Mucosa of rectum (tissue), 2 donors: Measurements from ENCODE around the gene VDR.
"Not testable (repeated sequence)": the region's sequence is repeated elsewhere in the genome, so short reads cannot be mapped to it uniquely, and the experiment has no call there.

Experiments used
- H3K27ac ChIP-seq, 2 donors: one replicate each; pipeline ENCODE4 v1.7.0; 2013; ENCODE audit warnings: inconsistent platforms in 2 of 2, low read depth in 2 of 2, low read length in 2 of 2
- H3K27me3 ChIP-seq, 2 donors: one replicate each; pipeline ENCODE4 v1.7.0; 2013; ENCODE audit warnings: low read length in 2 of 2; ENCODE audit not compliant: control insufficient read depth in 2 of 2, insufficient read depth in 2 of 2
- H3K36me3 ChIP-seq, 2 donors: one replicate each; pipeline ENCODE4 v1.7.0; 2013; ENCODE audit warnings: low read length in 2 of 2; ENCODE audit not compliant: control insufficient read depth in 2 of 2, insufficient read depth in 2 of 2
- H3K4me1 ChIP-seq, 2 donors: one replicate each; pipeline ENCODE4 v1.7.0; 2013; ENCODE audit warnings: low read length in 2 of 2, mild to moderate bottlenecking in 1 of 2; ENCODE audit not compliant: control insufficient read depth in 2 of 2, insufficient read depth in 2 of 2
- H3K4me3 ChIP-seq, 2 donors: one replicate each; pipeline ENCODE4 v1.7.0; 2013; ENCODE audit warnings: low read length in 2 of 2
- H3K9ac ChIP-seq, 2 donors: one replicate each; pipeline ENCODE4 v1.7.0; 2013; ENCODE audit warnings: low read length in 2 of 2, low read depth in 1 of 2, mild to moderate bottlenecking in 1 of 2
- H3K9me3 ChIP-seq, 2 donors: one replicate each; pipeline ENCODE4 v1.7.0; 2013; ENCODE audit warnings: low read length in 2 of 2; ENCODE audit not compliant: control insufficient read depth in 2 of 2
- donor health status: healthy.
- donor health status: Normal muscosa, but diverticular disease.

VDR gene

GRCh38 chr12:47843226-47843980, 61.4 kb downstream of the VDR start:
- H3K27ac ChIP-seq, result no peak overlapping the region
- peaks cover 42 to 43% of the 10 kb centered on the region in 2 donors for H3K36me3 ChIP-seq
- no peaks in the 10 kb centered on the region for H3K27me3 ChIP-seq
- peaks cover 0 to 2% of the 10 kb centered on the region in 2 donors for H3K4me1 ChIP-seq
- no peak overlapping the region for H3K9ac ChIP-seq
- no peak overlapping the region for H3K4me3 ChIP-seq
- no peaks in the 10 kb centered on the region for H3K9me3 ChIP-seq

DNA sequence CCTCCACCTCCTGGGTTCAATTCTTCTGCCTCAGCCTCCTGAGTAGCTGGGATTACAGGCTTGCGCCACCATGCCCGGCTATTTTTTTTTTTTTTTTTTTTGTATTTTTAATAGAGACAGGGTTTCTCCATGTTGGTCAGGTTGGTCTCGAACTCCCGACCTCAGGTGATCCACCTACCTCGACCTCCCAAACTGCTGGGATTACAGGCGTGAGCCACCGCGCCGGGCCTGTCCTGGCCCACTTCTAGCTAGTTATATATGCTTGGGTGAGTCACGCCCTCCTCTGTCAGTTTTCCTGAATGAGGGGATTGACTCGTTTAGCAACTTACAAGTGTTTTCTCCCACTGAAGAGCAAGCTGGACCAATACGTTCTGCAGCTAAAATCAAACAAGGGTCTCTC, 62.3 kb downstream of the VDR start:
- not testable (repeated sequence) for H3K9me3 ChIP-seq, H3K9ac ChIP-seq, H3K27ac ChIP-seq, H3K4me3 ChIP-seq, H3K27me3 ChIP-seq, H3K4me1 ChIP-seq
- H3K36me3 ChIP-seq, result peaks cover 38% of the 10 kb centered on the region in 2 donors

DNA sequence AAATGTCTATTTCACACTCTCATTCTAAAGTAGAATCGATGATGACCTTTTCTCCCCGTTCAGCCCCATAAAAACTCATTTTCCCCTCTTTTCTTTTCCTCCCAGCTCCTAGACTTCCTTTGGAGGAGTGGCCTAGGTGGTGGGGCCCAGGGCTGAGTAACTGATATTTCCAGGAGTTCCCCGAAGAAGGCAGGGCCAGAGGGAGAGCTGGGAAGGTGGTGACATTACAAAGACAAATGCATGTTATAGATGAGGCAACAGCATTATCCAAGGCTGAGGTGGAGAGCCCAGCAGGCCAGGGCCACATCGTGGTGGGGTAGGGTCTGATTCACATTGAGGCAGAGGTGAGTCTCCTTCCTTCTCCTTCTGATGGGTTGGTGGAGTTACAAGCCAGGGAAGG, 62.9 kb downstream of the VDR start:
- Histone ChIP-seq H3K36me3 (peaks cover 33% of the 10 kb centered on the region in 2 donors), H3K4me3 (no peak overlapping the region), H3K4me1 (peaks cover 0 to 2% of the 10 kb centered on the region in 2 donors), H3K27ac (no peak overlapping the region), H3K27me3 (no peaks in the 10 kb centered on the region), H3K9me3 (no peaks in the 10 kb centered on the region), H3K9ac (no peak overlapping the region)

GRCh38 chr12:47841501-47841900, 63.3 kb downstream of the VDR start:
- Histone ChIP-seq H3K4me1 (peaks cover 0 to 2% of the 10 kb centered on the region in 2 donors), H3K9ac (no peak overlapping the region), H3K9me3 (no peaks in the 10 kb centered on the region), H3K4me3 (no peak overlapping the region), H3K27ac (no peak overlapping the region), H3K27me3 (no peaks in the 10 kb centered on the region), H3K36me3 (peaks cover 29% of the 10 kb centered on the region in 2 donors)

DNA sequence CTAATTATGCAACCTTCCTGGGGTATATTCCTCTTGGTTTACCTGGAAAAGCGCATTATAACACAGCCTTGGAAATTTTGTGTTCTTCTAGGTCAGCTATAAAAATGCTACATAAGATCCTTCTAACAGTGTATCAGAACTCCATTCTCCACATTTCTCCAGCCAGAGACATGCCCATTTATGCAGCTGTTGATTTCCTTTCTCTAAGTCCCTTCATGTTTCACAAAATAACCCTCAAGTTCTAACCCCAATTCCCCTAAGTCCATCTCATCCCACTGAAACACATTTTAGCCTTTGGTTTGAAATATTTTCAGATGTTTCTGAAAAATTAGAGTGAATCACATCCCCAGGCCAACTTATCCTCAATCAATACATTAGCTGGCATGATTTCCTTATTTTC, 64.2 kb downstream of the VDR start:
- Histone ChIP-seq H3K9me3 (no peaks in the 10 kb centered on the region), H3K4me3 (no peak overlapping the region), H3K27ac (no peak overlapping the region), H3K9ac (no peak overlapping the region), H3K4me1 (peaks cover 0 to 2% of the 10 kb centered on the region in 2 donors), H3K36me3 (peaks cover 19 to 20% of the 10 kb centered on the region in 2 donors), H3K27me3 (no peaks in the 10 kb centered on the region)

DNA sequence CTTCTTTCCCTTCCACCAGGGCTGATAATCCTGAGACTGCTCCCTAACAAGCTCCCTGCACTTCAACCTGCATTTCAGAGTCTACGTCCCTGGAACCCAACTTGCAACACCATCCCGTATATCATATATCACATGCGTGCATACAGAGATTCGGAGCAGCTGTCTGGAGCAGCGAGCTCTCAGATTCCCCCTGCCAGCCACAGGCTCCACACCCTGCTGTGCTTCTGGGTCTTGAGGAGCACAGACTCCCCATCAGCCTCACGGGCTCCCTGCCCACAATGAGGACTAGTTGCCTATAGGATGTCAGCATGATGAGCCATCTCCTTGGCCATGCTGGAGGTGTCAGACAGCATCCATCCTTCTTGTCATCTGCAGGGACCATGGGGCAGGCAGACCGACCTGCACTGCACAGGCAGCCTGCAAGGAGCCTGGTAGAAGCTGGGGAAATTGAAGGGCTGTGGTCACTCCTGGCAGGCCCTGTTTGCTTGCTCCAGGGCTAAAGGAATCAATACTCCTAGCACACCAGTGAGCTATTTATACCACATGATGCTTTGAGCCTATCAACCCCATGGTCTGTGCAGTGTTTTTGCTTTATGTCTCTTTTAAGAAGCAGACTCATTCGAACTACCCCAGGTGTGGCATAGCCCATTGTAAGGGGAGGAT, 65.4 kb downstream of the VDR start:
- Histone ChIP-seq H3K9ac (no peak overlapping the region), H3K36me3 (peaks cover 8 to 12% of the 10 kb centered on the region in 2 donors), H3K4me3 (no peak overlapping the region), H3K4me1 (no peaks in the 10 kb centered on the region), H3K9me3 (no peaks in the 10 kb centered on the region), H3K27ac (no peak overlapping the region), H3K27me3 (no peaks in the 10 kb centered on the region)

DNA sequence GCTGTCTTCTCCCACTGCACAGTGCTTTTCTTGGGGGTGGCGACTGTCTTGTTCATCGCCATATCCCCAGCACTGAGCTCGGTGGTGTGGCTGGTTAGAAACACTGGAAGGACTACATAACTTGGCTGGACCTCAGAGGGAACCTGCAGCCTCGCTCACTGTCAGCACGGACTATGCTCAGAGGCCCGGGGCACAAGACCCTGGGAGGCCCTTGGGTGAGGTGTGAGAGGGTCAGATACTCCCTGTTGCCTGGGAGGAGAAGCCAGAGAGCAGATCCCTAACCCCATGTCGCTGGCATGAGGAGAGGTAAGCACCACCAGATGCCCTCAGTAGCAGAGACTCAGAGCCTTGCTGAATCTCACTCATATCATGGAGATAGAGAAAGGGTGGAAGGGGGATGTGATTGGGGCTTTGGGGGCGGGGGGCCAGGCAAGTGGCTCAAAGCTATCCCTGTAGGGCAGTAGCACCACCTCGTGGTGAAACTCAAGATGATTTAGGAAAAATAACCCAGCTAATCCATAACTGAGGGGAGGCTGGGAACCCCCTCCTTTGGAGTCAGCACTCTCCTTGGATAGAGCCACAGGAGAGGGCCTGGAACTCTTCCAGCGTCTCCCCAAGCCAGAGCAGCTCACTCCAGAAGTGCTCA, 66.4 kb downstream of the VDR start:
- Histone ChIP-seq H3K9ac (no peak overlapping the region), H3K4me3 (no peak overlapping the region), H3K27me3 (no peaks in the 10 kb centered on the region), H3K9me3 (no peaks in the 10 kb centered on the region), H3K27ac (no peak overlapping the region), H3K36me3 (peaks cover 4% of the 10 kb centered on the region in 2 donors), H3K4me1 (no peaks in the 10 kb centered on the region)

DNA sequence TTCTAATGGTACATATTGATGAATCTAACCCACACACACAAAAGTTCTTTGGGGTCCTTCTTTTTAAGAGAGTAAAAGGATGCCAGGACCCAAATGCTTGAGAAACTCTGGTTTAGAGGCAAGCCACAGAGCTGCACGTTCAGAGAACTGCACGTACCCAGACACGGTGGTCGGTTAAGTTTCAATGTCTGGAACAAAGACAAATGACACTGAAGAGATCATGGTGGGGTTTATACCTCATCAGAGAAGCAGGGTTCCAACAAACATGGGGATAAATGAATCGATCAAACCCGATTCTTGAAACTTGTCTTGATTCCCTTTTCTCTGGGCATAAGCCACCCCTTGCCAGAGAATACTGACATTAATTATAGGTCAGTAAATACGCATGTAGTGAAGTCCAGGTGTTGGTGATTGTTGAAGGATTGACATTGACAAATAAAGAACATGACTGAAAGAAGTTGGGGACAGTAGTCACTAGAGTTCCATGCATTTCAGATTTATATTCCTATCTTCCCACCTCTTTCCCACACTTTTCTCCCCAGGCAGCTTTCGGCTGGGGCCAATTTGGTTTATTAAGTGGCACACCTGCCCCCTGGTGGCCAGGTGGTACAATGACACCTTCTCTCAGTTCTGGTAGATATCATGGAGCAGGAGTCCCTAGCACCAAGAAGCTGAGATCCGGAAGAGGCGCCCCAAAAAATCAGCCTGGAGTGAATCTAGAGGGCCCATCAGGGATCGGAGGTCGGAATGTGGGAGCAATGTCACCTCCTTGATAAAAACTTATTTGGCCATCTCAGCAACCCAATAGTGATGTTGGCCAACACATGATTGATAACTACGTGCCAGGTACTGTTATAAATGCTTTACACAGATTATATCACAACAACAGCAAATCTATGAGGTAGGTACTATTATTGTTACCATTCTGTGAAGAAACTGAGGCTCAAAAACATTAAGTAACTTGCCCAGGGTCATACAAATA, 67.3 kb downstream of the VDR start:
- Histone ChIP-seq H3K36me3 (no peaks in the 10 kb centered on the region), H3K27ac (no peak overlapping the region), H3K9me3 (no peaks in the 10 kb centered on the region), H3K4me1 (no peaks in the 10 kb centered on the region), H3K4me3 (no peak overlapping the region), H3K27me3 (no peaks in the 10 kb centered on the region), H3K9ac (no peak overlapping the region)

- no peak overlapping the region for H3K9ac ChIP-seq
- no peaks in the 10 kb centered on the region for H3K27me3 ChIP-seq
- H3K36me3 ChIP-seq, result no peaks in the 10 kb centered on the region
- no peak overlapping the region for H3K4me3 ChIP-seq
- no peak overlapping the region for H3K27ac ChIP-seq
- no peaks in the 10 kb centered on the region for H3K9me3 ChIP-seq
- H3K4me1 ChIP-seq, result no peaks in the 10 kb centered on the region
Measured at GRCh38 chr12:47835831-47836155, 69.0 kb downstream of the VDR start.
